KMS-11 (cell line): ENCODE measurements around the gene CHRD.

ENCODE experiments used
- H2AFZ ChIP-seq: fragments of 200-600 bp; sonication (generic); 2 replicates; pipeline ENCODE4 v1.6.1; 2016; ENCODE audit warnings: antibody characterized with exemption, mixed run types, low read depth
- H3K27ac ChIP-seq: fragments of 200-600 bp; sonication (generic); 2 replicates; pipeline ENCODE4 v1.6.1; 2016; ENCODE audit warnings: mild to moderate bottlenecking, mixed run types
- H3K27me3 ChIP-seq: fragments of 200-600 bp; sonication (generic); 2 replicates; pipeline ENCODE4 v1.6.1; 2017; ENCODE audit warnings: mild to moderate bottlenecking, low read depth, mixed run types, moderate library complexity; ENCODE audit not compliant: insufficient read depth
- H3K36me3 ChIP-seq: fragments of 200-600 bp; sonication (generic); 2 replicates; pipeline ENCODE4 v1.6.1; 2017; ENCODE audit warnings: mild to moderate bottlenecking, mixed run types; ENCODE audit not compliant: insufficient read depth
- H3K4me1 ChIP-seq: fragments of 200-600 bp; sonication (generic); 2 replicates; pipeline ENCODE4 v1.6.1; 2016; ENCODE audit warnings: mild to moderate bottlenecking, low read depth, mixed run types; ENCODE audit not compliant: poor library complexity, severe bottlenecking
- H3K4me2 ChIP-seq: fragments of 200-600 bp; sonication (generic); 2 replicates; pipeline ENCODE4 v1.7.0; 2016; ENCODE audit warnings: mild to moderate bottlenecking, mixed run types
- H3K4me3 ChIP-seq: fragments of 200-600 bp; sonication (generic); IDR thresholded peaks from 2 replicates; pipeline ENCODE4 v1.6.1; 2017; ENCODE audit warnings: low read depth, low read length, mixed read lengths; ENCODE audit not compliant: insufficient read depth
- H3K79me2 ChIP-seq: fragments of 200-600 bp; sonication (generic); 2 replicates; pipeline ENCODE4 v1.6.1; 2016; ENCODE audit warnings: low read depth, mixed run types; ENCODE audit not compliant: insufficient read depth
- H3K9ac ChIP-seq: fragments of 200-600 bp; sonication (generic); 2 replicates; pipeline ENCODE4 v1.6.1; 2016; ENCODE audit warnings: mild to moderate bottlenecking, mixed run types
- H4K20me1 ChIP-seq: fragments of 200-600 bp; sonication (generic); 2 replicates; pipeline ENCODE4 v1.6.1; 2016; ENCODE audit warnings: mild to moderate bottlenecking, mixed run types; ENCODE audit not compliant: insufficient read depth
- CTCF ChIP-seq: fragments of 200-600 bp; sonication (generic); conservative IDR thresholded peaks from 2 replicates; pipeline ENCODE4 v1.6.1; 2017; ENCODE audit warnings: low read depth, mild to moderate bottlenecking, antibody characterized with exemption, low read length, moderate library complexity, mixed read lengths

The CHRD gene

DNA sequence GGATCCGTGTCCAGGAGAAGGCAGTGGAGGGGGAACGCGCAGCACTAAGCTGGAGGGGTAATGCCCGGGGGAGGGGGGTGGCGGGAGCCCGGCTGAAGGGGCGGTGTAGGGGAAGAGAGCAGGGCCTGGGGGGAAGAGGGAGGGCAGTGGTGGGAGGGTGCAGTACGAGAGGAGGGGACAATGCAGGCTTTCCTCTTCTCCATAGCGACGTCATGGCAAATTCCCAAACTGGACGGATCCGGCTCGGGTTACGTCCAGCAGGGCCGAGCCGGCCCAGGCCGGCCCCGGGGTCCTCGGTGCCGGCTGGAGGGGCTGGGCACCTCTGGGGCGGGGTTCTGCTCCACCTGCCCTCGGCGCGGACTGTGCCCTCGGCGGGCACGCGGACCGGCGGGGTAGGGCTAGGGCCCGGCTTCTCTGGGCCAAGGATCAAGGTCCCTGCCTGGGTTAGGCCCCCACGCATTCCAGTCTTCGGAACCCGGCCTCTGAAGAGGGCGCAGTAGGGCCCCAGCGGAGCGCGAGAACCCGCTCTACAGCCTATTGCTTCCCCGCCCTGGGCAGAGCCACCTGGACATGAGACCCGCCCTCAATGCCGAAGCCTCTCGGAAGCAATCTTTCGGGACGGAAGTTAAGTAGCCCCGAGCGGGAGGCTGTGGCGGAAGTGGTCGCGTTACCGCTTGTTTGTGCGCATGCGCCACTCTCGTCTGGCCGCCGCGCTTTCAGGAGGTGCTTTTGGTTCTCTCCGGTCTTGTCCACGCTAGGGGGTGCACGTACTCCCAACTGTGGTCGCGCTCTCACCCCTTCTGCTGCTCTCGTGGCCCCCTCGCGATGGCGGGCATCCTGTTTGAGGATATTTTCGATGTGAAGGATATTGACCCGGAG lies 16.9 kb upstream of the CHRD start:
- Histone ChIP-seq H3K79me2 (peaks cover 19% of the 10 kb centered on the region), H3K27ac (peak overlapping the region; percentile 74), H2AFZ (peak overlapping the region; percentile 45)

GRCh38 chr3:184366619-184367289 lies 13.1 kb upstream of the CHRD start:
- Histone ChIP-seq H3K4me2 (no peak overlapping the region), H3K27ac (no peak overlapping the region), H3K4me1 (peaks cover 15% of the 10 kb centered on the region), H3K36me3 (peaks cover 5% of the 10 kb centered on the region; the same call in 1 of the 2 replicates), H3K79me2 (peaks cover 19% of the 10 kb centered on the region), H4K20me1 (no peaks in the 10 kb centered on the region), H3K27me3 (no peaks in the 10 kb centered on the region), H3K9ac (no peak overlapping the region), H3K4me3 (no peak overlapping the region), H2AFZ (no peak overlapping the region)
- TF ChIP-seq CTCF, result no peak

More for the DNA sequence above, 16.9 kb upstream of the CHRD start:
- H3K4me3 ChIP-seq, result peak overlapping the region; percentile 79
- H3K36me3 ChIP-seq, result peaks cover 5% of the 10 kb centered on the region; the same call in 1 of the 2 replicates
- no peak; the same call in none of the 2 replicates for TF ChIP-seq CTCF
- H3K4me1 ChIP-seq, result peaks cover 14% of the 10 kb centered on the region
- no peaks in the 10 kb centered on the region for H3K27me3 ChIP-seq
- H4K20me1 ChIP-seq, result no peaks in the 10 kb centered on the region
- peak overlapping the region; percentile 49; the same call in 1 of the 2 replicates for H3K9ac ChIP-seq
- peak overlapping the region; percentile 85 for H3K4me2 ChIP-seq

DNA sequence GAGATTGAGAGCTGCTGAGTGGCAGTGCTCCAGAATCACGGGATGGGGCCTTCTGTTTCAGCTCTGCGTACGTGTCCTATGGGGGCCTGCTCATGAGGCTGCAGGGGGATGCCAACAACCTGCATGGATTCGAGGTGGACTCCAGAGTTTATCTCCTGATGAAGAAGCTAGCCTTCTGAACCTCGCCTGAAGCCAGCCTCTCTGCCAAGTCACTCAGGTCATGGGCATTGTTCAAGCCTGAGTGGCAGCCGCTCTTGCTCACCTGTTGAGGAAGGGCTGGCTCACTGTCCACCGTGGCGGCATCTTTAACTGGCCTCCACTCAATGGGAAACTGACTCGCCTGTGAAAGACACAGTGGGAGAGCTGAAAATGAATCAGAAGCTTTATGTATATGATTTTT lies 11.7 kb upstream of the CHRD start:
- no peaks in the 10 kb centered on the region for H4K20me1 ChIP-seq
- peaks cover 19% of the 10 kb centered on the region for H3K79me2 ChIP-seq
- H3K4me3 ChIP-seq, result no peak overlapping the region
- H3K9ac ChIP-seq, result no peak overlapping the region
- H3K36me3 ChIP-seq, result peaks cover 5% of the 10 kb centered on the region; the same call in 1 of the 2 replicates
- H3K4me1 ChIP-seq, result peaks cover 16% of the 10 kb centered on the region
- peaks cover 4% of the 10 kb centered on the region; the same call in 1 of the 2 replicates for H3K27me3 ChIP-seq
- H3K27ac ChIP-seq, result no peak overlapping the region
- H2AFZ ChIP-seq, result no peak overlapping the region
- TF ChIP-seq CTCF, result no peak
- no peak overlapping the region for H3K4me2 ChIP-seq

DNA sequence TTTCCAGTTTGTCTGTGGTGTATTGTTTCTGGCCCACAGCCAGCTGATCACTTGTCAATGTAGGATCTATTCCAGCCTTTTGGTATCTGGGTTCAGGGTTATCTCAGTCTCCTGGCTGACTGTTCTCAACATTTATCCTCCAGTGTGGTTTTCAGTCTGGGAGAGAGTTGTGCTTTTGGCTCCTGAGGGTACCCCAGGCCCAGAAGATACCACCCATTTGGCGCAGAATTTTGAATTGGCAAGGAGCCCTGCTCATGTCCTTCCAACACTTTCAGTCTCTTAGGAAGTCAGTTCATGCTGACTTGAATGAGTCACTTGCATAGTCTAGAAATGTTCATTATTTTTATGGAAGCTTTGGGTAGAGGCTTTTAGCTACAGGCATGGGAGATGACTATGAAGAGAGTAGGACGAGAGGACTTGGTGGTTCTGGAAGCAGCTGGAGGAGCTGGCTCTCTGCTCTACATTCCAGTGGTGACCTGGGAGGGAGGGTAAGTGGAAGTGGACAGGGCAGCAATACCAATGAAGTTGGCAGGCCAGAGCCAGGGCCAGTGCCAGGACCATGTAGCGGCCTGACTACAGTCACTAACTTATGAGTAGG lies 11.2 kb upstream of the CHRD start:
- Histone ChIP-seq H3K27ac (no peak overlapping the region), H2AFZ (no peak overlapping the region), H3K4me3 (no peak overlapping the region), H3K4me1 (peaks cover 16% of the 10 kb centered on the region), H3K27me3 (peaks cover 8% of the 10 kb centered on the region; the same call in 1 of the 2 replicates), H3K9ac (no peak overlapping the region), H3K36me3 (peaks cover 5% of the 10 kb centered on the region; the same call in 1 of the 2 replicates), H3K79me2 (peaks cover 16% of the 10 kb centered on the region), H3K4me2 (no peak overlapping the region), H4K20me1 (no peaks in the 10 kb centered on the region)
- TF ChIP-seq CTCF, result no peak
